Measurements from ENCODE around the gene SLC47A1. TPM values are rescaled to one million over a fixed set of nuclear protein-coding genes. Genes with fewer than 3 reads are reported as not detected.
"Not testable (repeated sequence)": the region's sequence is repeated elsewhere in the genome, so short reads cannot be mapped to it uniquely, and the experiment has no call there.

Gene SLC47A1
- total RNA-seq, 1 donor from 2014 or later: 3.1 TPM

DNA sequence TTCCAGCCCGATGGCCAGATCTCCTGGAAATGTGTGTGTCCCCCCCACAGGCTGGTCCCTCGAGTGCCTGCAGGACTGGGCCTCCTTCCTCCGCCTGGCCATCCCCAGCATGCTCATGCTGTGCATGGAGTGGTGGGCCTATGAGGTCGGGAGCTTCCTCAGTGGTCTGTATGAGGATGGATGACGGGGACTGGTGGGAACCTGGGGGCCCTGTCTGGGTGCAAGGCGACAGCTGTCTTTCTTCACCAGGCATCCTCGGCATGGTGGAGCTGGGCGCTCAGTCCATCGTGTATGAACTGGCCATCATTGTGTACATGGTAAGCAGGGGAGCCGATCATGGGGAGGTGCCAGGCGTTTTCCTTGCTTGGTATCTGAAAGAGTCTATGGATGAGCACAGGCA lies 22.1 kb downstream of the SLC47A1 start:
- DNase-seq: no peak

DNA sequence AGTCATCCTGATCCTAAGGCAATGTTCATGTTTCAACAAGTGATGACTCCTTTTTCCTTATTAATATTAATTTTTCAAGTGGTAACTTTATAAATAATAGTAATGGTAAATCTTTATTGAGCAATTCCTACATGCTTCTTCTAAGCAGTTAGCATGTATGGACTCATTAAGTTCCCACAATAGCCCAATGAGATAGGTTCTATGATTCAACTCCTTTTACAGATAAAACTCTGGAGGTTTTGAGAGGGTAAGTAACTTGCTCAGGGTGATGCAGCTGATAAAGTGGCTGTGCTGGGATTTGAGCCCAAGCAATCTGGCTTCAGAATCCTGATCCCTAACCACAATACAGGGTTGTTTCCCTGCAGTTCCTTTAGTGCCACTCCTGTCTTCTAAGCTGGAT lies 25.3 kb downstream of the SLC47A1 start:
- no peak for DNase-seq

DNA sequence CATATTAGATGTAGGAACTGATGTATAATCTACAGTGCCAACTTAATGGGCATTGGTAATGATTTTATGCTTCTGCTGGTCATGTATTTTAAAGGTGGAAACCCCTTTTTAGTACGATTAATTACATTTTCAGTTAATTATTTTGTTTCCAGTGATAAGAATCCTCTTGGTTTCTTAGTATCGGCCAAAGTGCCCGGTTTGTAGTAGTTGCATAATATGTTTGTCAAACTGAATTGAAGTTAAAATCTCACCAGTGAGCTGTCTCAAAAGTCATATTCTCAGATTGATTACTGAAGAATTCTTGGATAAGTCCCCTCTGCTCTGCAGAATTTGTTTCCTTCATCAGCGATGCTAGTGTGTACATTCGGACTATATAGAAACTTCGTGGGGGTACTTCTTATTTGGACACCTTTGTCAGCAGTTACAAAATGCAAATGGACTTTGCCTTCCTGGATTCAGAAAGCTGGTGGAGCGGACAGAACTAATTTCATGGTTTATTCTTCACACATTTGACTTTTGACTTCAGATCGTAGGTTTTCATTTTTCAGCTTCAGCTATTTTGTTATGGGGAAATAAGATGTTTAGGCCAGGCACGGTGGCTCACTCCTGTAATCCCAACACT lies 28.2 kb downstream of the SLC47A1 start:
- DNase-seq: no peak

DNA sequence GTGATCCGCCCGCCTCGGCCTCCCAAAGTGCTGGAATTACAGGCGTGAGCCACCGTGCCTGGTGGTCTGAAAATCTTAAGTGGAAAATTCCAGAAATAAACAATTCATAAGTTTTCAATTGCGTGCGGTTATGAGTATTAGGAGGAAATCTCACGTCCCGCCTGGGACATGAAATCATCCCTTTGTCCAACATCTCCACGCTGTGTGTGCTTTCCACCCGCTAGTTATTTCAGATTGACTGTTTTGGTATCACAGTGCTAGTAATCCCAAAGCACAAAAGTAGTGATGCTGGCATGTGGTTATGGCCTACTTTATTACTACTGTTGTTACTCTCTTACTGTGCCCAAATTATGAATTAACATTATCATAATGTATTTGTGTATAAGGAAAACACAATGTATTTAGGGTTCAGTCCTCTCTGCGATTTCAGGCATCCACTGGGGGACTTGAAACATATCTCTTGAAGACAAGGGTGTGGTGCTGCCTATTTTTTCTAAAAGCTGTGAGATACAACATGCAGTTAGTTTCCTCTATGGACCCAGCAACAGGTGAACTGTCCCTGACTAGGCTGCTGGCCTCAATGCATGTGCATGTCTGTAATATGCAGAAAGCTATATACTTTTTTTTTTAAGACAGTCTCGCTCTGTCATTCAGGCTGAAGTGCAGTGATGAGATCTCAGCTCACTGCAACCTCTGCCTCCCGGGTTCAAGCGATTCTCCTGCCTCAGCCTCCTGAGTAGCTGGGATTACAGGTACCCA lies 32.3 kb downstream of the SLC47A1 start:
- DNase-seq: no peak

DNA sequence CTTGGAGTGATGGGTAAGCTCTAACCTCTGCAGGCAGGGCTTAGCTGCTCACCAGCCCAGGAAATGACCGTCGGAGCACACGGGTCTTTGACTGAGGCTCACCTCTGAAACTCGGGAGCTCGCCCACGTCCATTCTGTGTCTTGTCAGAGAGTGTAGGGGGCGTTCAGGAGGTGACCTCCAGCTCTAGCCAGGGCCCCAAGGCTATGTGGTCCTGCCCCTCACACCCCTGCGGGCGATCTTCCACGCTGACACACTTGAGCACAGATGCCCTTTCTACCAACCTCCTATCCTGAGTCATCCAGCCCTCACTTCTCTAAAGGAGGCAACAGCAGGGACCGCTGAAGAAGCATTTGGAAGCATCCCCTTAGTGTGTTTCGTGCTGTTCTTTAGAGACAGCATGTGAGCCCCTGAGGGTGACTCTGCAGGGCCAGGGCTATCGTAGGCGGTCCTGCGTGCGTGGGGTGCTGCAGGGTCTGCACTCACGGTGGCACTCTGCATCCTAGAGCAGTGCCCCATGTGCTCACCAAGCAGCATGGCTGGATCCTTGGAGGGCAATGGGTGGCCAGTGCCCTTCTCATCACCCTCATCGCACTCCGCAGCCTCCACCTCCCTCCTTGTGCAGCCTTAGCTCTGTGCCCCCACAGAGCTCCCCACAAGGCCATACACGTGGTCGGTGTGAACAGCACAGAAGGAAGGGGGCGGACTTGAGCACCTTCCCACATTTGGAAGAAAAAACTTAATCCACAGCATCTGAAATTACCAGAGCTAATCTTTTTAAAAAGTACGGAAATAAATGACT lies 33.8 kb downstream of the SLC47A1 start:
- DNase-seq: no peak

DNA sequence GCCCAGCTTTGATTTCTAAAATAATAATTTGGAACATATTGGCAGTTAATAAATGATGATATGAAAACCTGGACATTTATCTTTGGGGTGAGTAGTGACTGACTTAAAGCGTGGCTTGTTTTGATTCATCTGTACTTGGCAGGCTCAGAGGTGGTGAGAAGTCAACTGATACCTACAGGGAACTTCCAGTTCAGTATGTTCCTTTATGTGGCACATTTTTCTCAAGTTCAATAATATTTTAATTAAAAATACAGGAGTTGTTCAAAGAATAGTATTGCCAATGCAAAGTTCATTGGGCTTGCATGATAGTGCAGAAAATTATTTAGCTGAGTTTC lies 34.3 kb downstream of the SLC47A1 start:
- no peak for DNase-seq

DNA sequence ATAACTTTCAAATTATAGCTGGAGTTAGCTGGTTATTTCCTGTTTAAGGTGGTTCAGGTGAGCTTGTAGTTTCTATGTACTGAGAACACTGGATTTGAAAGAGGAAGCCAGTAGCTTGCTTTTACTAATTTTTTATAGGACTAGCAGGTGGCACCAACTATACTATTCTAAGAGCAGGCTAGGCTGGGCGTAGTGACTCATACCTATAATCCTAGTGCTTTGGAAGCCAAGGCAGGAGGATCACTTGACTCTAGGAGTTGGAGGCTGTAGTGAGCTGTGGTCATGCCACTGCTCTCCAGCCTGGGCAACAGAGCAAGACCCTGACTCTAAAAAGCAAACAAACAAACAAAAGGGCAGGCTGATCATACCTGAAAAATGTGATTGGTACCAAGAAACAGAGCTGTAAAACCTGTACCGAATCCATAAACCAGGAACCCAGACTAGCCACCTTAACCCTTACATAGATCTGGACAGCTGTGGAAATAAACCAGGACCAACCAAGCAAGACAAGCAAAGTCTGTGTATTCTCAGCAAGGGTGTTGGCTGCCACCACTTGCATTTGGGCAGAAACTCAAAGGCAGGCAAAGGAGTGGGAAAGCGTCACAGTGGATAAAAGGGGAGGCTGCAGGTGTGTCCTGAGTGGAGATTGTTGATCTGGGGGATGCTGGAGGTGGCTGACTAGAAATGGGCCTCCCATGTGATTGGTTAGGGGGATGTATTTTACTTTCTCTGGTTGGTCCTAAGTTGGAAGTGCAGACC lies 36.3 kb downstream of the SLC47A1 start:
- no peak for DNase-seq

DNA sequence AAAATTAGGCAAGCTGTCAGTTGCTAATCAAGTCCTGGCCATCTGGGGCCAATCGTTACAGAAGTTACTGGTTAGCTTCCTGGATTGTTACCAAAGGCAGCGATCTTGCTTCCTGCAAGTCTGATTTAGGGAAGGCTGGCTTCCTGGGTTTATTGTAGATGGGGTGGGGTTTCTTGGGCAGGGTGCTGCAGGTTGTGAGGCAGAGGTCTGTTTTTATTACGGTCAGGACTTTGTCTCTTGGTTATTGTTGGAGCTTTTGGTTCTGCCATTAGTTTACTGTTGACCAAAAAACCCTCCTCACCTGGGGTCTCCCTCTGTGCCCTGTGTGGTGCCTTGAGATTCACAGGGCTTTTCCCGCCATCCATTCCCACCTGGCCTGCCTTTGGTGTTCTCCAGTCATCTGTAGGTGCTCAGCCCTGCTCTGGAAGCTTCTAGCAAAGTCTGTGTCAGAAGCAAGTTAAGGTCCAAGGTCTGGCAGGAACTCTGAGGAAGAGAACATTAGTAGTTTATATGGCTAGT lies 36.9 kb downstream of the SLC47A1 start:
- no peak for DNase-seq

DNA sequence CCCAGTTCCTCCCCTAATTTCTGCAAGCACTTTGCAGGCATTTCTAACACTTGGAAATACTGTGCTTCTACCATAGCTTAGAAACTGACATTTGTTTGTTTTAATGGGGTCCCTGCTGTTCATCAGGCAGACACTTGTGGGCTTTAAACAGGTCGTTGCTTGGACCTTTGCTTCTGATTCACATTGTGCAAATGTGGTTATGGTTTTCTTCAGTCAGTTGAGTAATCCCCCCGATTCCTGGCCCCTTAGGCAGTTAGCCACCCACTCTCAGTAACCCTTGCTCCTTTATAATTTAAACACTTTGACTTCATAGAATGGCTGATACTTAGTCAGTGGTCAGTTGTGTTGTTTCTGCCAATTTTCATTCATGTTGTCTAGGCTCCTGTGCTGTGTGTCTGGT lies 39.4 kb downstream of the SLC47A1 start:
- no peak for DNase-seq

DNA sequence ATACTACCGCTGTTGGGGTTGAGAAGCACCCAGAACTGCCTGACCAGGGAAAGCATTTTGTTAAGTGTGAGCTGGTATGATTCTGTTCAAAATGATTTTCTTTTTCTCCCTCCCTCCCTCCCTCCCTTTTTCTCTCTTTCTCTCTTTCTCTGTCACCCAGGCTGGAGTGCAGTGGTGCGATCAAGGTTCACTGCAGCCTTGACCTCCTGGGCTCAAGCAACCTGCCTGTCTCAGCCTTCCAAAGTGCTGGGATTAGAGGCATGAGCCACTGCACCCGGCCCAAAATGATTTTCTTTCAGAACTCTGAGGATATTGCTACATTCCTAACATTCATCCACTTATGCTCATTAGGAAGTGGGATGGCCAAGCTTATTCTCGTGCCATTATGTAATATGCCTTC lies 41.3 kb downstream of the SLC47A1 start:
- DNase-seq: no peak

DNA sequence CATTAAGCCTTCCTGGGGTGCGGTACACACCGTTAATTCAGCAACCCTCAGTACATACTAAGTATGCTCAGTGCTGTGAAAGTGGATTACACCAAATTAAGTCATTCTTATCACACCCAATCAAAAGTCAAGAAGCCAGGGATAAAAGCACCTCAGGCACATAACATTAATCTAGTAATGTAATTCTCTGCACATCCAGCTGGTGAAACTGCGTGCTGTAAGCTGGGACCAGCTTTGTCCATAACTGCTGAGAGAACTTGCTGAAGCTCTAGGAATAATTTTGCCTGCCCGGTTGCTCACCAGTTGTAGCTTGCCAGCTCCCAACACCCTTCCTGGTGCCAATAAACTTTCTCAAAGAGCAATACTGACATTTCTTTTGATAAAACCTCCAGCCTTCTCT lies 44.9 kb downstream of the SLC47A1 start:
- DNase-seq: no peak

DNA sequence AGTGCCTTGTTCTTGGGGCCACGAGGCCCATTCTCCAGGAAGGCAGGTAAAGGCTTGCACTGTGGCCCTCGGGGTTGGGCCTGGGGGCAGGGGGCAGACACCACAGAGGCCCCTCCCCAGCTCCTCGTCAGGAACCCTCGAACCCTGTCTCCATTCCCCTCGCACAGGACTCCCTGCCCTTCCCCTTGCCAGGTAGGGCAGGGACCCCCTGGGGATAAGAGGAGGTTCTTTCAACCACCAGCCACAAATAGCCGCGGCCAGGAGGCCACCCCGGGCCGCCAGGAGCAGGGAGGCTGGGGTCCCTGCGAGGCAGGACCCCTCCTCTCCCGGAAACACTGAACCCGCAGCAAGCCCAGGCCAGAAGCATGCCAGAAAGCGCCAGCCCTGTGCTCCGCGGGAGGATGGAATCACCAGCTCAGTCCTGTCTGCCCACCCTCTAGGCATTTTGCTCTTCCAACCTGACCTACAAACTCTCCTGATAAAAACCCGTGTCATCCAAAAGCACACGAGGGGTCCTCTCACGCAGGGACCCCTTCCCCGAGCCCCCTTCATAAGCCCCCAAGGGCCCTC lies 45.6 kb downstream of the SLC47A1 start:
- DNase-seq: no peak

DNA sequence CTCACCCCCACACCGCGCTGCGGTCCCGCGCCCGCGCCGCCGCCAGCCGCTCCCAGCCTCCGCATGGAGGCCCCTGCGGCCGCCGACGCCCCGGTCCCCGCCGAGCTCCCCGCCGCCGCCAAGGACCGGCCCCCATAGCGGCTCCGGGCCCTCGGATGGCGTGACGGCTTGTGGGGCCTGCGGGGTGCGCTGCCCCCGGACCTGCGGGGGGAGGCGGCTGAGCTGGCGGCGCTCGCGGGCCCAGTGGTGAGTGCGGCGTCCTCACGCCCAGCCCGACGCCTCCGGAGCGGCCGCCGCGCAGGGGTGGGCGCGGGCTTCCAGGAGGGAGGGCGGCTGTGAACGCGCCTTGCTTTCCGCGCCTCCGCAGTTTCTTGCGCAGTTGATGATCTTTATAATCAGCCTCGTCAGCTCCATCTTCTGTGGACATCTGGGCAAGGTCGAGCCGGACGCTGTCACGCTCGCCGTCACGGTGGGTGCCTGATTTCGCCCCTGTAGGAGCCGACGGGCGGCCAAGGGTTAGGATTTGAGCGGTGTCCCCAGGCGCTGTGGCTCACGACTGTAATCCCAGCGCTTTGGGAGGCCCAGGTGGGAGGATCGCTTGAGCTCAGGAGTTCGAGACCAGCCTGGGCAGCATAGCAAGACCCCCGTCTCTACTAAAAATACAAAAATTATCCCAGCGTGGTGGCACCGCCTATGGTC lies 46.4 kb downstream of the SLC47A1 start:
- no peak for DNase-seq

DNA sequence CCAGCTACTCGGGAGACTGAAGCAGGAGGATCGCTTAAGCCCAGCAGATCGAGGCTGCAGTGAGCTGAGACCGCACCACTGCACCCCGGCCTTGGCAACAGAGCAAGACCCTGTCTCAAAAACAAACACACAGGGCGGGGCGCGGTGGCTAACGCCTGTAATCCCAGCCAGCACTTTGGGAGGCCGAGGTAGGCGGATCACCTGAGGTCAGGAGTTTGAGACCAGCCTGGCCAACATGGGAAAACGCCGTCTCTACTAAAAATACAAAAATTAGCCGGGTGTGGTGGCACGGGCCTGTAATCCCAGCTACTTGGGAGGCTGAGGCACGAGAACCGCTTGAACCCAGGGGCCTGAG lies 46.9 kb downstream of the SLC47A1 start:
- not testable (repeated sequence) for DNase-seq

DNA sequence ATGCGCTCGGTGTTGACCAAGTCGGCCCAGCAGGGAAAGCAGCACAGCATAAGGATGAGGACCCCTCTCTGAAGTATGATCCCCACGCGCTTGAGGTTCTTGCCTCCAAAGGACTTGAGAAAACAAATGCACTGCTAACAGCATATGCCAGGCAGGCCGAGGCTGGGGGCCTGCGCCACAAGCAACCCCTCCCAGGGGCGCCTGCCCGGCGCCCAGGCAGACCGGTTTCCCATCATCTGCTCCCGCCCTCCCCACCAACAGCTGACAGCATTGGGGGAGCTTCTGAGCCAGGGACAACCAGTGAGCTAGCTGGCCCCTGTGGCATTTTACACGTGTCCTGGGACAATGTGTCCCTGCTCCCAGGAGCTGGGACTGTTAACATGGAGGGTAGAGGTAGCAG lies 48.5 kb downstream of the SLC47A1 start:
- not testable (repeated sequence) for DNase-seq

DNA sequence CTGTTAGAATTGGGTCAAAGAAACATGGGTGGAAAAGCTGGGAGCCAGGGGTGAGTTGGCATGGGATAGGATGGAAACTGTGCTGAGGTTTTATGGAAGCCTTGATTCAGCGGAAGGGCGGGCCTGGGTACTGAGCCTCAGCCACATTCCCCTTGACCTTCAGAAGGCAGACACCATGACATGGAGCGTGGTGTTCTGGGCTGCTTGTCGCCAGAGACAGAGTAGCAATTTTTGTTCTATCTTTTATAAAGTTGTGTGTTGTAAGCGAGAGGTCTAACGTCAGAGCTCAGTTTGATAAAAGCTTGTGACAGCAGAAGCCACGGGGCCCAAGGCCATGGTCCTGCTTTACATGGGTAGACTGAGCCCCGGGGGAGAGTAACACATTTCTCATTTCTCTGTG lies 50.2 kb downstream of the SLC47A1 start:
- no peak for DNase-seq

DNA sequence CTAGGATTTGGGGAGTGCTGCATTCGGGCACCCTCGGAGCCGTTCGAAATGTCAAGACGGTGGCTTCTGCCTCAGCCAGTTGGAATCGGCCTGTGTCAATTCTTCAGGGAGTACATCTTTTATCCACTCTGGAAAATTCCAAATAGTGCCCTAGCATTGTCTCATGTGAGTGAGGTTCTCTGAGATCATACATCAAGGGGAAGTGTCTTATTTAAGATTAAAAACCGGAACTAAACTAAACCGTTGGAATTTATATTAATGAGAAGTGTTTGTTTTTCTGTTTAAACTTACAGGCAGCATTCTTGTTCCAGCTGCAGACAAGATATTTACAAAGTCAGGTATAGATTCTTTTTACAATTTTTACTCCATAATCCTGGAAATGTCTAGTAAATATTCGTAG lies 56.8 kb downstream of the SLC47A1 start:
- DNase-seq: no peak

DNA sequence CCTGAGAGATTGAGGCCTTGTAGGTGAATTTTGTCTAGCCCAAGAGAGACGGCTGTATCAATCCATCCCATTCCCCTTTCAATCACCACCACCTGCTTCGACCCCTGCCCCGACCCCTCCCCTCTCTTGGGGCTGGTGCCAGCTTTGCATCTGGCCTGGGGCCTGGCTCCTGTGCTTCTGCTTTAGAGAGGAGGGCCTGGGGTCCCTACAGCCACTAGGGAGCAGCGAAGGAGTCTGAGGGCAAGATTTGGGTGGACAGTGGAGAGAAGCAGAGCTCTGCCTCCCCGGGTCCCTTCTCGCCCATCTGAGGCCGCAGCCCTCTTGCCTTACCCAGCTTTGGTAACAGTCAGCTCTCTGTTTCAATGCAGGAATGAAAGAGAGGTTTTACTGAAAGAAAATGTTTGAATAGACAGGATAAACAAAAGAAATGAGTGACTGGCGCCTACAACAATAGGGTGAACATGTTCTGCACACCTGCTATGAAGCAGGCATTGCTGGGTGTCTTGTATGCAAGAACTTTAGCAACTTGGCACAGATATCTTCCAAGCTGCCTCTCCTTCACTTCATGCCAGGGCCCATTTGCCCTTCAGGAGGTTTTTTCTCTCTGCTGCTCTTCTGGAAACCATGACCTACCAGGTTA lies 57.4 kb downstream of the SLC47A1 start:
- DNase-seq: no peak

DNA sequence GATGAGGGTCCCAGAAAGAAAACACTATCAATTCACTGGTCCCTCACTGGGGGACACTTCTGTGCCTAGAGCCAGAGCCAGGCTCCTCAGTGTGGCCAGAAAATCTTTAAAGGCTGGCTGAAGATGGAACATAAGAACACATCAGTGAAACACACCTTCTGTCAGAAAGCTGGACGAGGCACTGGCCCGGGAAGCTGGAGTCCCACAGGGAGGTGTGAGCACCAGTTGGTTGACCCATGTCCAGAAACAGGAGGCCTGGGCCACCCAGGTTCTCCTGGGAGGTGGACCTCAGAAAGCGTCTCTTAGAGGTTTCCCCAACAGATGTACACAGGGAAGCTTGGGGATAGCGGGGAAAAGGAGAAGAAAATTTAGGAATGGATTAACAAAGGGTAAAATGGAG lies 58.7 kb downstream of the SLC47A1 start:
- DNase-seq: no peak

DNA sequence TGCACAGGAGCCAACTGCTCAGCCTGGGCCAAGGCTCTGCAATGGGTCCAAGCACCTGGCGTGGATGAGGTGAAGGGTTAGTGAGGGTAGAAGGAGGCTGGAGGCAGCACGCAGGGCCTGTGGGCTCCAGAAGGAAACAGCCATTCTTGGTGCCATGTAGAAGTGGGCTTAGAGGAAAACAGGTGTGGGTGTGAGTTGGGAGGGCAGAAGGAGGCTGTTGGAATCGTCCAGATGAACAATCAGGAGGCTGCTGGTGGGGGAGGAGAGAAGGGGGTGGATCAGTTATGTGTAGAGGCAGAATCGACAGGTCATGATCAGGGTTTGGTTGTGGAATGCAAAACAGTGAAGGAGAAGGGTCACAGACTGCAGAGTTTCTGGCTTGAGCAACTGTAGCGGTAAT lies 63.2 kb downstream of the SLC47A1 start:
- no peak for DNase-seq

DNA sequence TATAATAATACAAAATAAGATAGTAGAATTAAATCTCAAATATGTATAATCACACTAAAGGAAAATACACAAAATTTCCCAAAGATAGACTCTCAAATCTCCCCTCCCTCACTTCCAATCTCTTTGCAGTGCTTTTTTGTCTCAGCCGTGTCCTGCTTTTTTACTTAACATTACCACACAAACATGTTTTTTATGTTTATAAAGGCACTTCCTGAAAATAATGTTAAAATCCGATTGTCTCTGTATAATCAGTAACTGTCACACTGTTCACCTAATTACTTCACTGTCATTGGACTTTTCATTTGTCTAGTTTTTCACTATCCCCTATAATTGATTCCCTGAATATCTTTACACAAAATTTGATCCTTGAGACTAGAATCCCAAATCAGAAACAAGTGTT lies 76.7 kb downstream of the SLC47A1 start:
- no peak for DNase-seq

Data from occipital lobe (tissue), 2 donors.